NCI-H187 (cell line): Measurements from ENCODE around the gene RBMS3.

ENCODE experiments used
- DNase-seq, 2 experiments: peaks; one replicate each; lab custom pipeline; 2025; lab: John Stamatoyannopoulos, UW

RBMS3 gene

DNA sequence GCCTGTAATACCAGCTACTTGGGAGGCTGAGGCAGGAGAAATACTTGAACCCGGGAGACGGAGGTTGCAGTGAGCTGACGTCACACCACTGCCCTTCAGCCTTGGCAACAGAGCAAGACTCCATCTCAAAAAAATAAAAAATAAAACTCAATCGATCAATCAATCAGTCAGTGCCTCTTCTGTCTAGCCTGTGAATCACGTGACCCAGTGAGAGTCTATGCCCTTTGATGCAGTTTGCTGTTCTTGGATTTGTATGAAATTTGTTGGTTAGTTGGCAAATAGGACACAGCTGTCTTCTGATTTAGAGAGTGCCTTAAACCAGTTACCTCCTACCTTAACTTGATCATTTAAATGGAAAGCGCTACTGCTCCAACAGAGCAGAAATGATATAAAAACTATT, 3.6 kb upstream of the RBMS3 start:
- DNase-seq = no peak

DNA sequence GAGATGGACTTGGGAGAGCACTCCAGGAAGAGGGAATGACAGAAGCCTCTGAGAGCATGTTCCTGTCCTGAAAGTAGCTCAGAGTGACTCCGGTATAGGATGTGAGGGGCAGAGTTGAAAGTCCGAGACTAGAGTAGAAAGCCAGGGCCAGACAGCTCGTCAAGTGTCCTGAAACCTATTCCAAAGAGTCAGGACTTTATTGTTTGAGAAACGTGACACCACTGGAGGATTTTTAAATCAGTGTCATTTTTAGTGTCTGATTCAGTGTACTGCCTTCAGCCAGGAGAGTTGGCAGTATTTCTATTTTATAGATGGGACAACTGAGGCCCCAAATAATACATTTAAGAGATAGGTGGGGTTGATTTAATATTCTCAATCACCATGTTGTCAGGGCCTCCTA, 1.6 kb upstream of the RBMS3 start:
- no peak for DNase-seq

DNA sequence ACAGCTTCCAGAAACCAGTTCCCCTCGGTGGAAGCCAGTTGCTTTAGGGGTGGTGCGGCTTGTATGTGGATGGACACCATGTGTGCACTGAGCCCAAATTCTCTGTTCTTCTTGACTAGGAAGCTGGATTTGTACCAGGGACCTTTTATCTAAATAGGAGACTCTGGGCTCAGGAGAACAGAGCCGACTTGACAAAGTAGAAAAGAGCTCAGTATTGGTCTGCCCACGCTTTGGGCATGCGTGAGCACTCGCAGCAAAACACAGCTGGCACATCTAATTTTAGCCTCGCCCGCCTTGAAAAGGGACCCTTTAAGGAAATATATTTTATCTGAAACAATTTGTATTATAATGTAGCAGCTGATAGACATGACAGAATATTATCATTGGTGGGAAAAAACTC, 1.1 kb upstream of the RBMS3 start:
- no peak for DNase-seq

DNA sequence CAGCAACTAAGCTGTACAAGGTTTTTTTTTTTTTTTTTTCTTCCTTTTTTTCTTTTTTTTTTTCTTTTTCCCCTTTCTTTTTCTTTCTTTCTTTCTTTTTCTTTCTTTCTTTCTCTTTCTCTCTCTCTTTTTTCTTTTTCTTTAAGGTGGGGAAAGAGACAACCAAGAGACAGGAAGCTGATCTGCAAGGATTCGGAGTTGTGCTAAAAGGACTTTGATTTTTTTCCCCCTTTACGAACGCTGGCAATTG, 148 bp downstream of the RBMS3 start:
- DNase-seq = no peak

DNA sequence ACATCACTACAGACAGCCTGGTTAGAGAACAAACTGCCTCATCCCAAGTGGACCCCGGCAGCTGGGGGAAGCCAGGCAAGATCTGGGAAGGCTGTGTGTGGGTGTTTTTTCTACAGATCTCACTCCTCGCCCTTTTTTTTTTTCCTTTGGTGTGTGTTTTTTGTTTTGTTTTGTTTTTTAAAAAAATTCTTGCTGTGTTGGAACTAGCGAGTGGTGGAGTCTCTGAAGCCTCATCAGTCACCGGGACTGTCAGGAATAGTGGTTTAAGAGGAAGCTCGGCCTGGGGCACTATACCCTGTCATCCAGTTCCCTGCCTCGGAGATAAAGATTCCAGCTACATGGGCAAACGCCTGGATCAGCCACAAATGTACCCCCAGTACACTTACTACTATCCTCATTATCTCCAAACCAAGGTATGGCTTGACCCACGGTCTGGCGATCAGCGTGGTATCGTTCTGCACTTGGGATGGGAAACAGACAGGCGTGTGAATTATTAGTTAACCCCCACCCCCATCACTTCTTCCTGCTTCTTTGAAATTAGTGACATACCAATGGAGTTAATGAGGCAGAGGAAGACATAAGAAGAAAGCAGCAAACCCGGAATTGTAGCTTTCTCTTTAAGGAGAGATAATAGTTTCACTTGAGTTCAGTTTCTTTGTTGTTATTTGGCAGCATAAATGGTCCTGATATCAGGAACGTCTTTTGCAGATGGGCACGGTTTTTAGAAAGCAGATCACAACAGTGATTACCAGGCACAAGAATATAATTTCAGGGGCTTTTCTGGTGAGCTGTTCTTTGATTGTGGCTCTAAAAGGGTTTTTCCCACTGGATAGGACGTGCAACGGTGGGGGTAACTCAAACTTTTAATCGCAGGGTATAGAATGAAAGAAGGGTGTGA, 722 bp downstream of the RBMS3 start:
- no peak for DNase-seq

DNA sequence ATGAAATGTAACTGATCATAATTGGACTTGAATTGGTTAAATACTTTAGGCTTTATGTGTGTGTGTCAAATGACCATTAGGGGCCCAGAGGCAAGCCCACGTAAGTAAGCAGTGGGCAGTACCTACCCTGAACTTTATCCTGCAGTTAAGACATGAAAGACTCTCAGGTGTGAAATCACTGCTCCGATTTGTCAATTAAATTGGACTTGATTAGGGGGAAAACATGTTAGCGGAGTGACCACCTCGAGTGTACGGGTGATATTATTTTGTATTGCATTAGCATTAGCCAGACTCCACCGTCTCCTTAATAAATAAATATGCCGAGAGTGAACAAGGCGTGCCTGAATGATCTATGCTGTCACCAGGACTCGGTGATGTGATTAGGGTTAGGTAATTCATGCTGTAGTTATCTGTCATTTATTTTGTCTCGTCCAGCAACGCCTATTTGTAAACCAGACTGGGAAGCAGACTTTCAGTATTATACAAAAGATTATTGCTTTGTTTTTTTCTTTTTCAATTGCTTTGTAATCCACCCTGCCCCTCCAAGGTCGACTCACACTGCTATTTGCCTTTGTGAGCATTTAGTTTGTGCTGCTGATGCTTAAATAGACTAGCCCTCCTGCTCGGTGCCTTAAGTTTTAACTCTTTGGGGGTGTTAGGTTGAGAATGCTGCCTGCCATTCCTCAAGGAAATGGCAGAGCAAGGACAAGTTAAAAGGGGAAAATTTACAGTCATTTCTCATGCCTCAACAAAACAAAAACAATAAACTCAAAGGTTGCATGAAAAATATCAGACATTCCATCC, 1.8 kb downstream of the RBMS3 start:
- DNase-seq = no peak

- DNase-seq = no peak
Measured at GRCh38 chr3:29283231-29284119, 2.6 kb downstream of the RBMS3 start.

DNA sequence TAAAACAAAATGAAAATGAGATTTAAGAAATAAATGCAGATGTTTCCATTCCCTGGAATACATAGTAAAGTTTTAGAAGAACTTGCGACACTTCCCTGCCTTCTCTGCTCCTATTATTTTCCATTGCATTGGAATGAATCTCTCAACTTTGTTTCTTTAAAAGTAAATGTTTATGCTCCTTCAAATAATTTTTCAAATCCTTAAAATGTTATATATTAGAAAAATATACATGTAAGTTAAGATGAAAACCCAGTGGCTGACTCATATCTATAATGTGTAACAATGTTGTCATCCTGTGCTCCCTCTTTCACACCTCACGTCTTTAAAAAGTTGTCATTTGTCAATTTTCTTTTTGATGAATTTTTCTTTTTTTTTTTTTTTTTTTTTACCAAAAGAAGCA, 3.6 kb downstream of the RBMS3 start:
- no peak for DNase-seq

DNA sequence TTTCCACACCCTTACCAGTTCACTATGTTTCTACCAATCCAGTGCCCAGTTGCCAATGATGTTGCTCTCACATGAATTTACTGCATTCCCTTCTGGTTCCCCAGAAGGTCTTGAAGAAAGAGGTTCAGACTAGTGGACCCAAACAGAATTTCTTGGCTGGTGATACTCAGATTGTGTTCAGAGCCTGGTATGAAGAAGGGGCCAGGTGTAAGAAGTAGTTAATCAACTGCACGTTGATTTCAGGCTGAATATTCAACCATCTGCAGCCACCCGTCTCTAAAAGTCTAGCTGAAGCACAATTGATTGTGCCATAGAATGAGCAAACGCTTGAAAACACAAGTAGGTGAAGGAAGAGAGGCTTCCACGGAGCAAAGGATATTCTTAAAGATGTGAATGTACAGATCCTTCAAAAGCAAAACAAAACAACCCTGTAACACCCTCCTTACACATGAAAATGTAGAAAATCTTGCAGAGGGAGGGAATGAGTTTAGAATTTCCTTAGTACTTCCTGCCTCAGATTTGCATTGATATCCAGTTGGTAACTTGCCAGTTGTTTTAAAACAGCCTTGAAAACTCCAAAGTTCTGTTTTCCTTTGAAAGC, 4.7 kb downstream of the RBMS3 start:
- DNase-seq = no peak

DNA sequence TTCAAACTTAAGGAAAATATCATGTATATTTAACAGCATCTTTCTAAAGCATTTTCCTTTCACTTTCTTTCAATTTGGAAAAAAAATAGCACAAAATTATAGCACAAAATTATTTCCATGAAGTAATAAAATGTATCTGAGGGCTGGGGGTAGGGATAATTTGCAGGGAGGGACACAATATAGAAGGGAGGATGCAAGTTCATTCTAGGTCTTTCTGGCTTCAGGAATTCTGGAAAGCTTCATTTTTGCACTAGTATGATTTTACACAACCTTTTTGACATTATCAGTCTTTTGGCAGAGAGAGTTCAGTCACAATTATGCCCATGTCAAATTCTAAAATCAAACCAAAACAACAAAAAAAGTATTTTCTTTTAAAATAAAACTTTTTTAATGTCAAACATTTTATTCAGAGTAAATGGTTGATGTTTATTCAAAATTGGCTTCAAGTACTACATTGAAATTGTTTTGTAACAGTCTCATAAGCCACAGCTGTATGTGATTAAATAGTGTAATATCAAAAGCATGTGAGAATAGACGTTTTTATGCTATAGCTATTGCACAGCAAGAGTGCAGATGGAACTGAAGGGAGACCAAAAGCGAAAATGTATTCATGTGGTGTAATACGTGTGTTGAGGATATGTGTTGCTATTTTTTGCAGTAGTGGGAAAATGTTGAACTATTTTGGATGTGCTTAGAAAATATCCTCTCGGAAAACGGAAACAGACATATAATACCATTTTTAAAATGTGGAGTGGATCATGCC, 5.8 kb downstream of the RBMS3 start:
- DNase-seq = no peak

DNA sequence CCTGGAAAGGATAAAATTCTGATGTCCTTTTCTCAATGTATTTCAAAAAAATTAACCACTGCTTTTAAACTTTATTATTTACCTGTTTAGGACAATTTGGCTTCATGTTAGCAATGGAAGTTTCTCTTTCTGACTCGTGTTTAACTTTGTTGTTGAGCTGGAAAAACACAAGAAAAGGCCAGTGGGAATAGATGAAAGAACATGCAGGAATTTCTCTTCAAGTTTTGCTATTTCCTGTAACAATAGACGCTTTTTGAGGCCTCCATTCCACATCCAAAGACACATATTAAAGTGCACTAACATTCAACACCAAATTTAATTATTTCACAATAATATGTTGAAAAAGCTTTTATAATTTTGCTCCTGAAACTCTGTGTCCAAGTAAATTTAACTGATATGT, 9.7 kb downstream of the RBMS3 start:
- DNase-seq = no peak

GRCh38 chr3:29291260-29291981, 10.6 kb downstream of the RBMS3 start:
- DNase-seq = no peak

DNA sequence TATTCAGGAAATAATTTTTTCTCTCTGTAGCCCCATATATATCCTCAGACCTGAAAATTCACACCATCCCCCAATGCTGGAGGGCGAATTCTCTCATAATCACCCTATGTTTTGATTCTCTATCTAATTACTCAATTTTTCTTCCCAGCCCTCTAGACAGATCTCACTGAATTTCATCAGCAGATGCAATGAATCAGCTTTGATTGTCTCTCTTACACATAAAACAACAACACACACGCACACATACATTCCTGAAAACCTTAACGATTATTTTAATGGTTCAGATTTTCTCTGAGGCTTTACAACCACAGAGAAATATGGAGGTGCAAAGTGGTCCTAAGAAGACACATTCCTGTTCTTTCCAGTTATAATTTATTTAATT, 11.1 kb downstream of the RBMS3 start:
- DNase-seq = no peak

DNA sequence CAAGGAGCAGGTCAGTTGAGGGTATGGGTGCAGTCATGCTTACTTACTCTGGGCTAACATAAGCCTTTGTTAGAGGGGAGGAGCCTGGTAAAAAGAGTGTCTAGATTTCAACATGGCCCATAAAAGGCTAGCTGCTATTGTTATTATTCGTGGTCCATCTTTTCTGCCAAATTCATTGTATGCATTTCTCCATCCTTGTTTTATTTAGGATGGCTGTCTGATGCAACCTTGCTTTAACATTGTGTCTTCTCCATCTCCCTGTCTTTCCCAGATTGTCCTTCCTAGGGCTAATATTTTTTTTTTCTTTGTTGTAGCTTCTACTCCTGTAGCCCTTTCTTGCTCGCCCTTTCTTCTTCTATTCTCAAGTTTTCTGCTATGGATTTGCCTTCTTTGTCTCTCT, 12.6 kb downstream of the RBMS3 start:
- DNase-seq = no peak

DNA sequence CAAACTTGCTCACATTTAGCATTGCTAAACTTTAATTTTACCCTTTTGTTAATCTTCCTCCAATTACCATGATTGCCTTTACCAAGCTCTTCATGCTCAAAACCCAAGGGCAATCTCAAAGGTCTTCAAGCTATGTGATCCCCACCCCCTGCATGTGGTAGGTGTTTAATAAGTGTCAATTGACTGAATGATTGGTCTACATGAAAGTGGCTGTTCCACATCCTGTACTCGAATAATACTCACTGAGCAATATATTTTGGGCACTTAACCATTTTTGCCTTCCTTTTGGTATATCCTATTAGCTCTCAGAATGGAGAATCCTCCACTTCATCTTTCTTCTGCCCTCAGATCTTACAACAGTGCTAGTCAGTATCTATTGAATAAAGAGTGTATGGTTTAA, 17.1 kb downstream of the RBMS3 start:
- no peak for DNase-seq

GRCh38 chr3:29301332-29302019, 20.6 kb downstream of the RBMS3 start:
- no peak for DNase-seq

DNA sequence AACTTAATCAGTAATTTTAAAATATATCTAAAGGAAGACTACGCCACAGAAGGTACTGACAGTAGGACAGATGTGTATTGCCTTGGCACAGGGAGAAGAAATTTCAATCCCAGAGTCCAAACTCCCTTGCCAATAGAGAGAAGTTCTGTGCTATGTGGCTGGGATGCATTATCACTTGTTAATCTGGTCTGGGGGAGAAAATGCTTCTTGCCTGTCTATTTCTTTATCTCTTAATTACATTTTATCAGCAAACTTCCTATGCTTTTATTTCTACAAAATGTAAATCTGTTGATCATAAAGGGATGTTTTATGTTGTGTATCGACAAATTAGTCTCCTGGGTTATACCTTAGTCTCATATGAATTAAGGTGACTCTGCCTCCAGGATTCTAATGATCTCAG, 21.7 kb downstream of the RBMS3 start:
- DNase-seq = no peak

GRCh38 chr3:29307295-29307694, 26.4 kb downstream of the RBMS3 start:
- no peak for DNase-seq

- DNase-seq = no peak
Measured at GRCh38 chr3:29310865-29311264, 30.0 kb downstream of the RBMS3 start.

DNA sequence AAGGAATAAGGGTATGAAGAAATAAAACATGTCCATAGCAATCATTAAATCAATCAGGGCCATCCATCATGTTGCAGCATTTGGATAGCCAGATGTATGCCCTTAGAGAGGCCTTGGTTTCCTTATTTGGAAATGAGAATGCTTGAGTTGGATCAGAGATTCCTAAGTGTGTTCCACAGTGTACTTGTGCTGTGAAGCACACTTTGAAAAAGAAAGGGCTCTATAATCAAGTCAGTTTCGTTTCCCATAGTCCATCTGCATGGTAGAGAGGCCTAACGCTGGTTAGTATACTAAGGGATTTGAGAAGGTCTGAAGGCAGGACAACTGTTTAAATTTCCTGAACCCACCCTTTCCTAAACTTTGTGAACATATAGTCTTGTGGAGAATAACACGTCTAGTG, 30.9 kb downstream of the RBMS3 start:
- DNase-seq = no peak
